H1 (cell line): ENCODE measurements around the gene POLH. TPM values are rescaled to one million over a fixed set of nuclear protein-coding genes. Genes with fewer than 3 reads are reported as not detected.

Experiments used
- CTCF ChIA-PET: fragments of 300-600 bp; sonication (Branson Sonifier 250); formaldehyde crosslinking; loops from one replicate; lab custom pipeline; 2021; ENCODE audit not compliant: partially characterized antibody; lab: Charles Lee
- POLR2A ChIA-PET: fragments of 300-600 bp; sonication (Branson Sonifier 250); formaldehyde crosslinking; loops from one replicate; lab custom pipeline; 2021; ENCODE audit warnings: inconsistent platforms; ENCODE audit not compliant: partially characterized antibody; lab: Charles Lee
- DNase-seq, 2 experiments: peaks; one replicate each; pipeline versions ENCODE4 v3.0.0 to v3.0.0-alpha.2; 2010 to 2022; ENCODE audit warnings: low spot score in 2 of 2, low read depth in 1 of 2, mixed read lengths in 1 of 2
- FAIRE-seq: peaks from 2 replicates; lab custom pipeline; 2011; peaks lifted over from hg19 to GRCh38; lab: Jason Lieb, UNC
- H2AFZ ChIP-seq: 2 replicates; pipeline ENCODE4 v1.8.1; 2012; ENCODE audit warnings: low read length, inconsistent platforms
- H2AK5ac ChIP-seq: 2 replicates; pipeline ENCODE4 v1.6.1; 2013; ENCODE audit warnings: low read depth, low read length
- H2BK120ac ChIP-seq: replicated peaks from 2 replicates; pipeline ENCODE3; 2013; ENCODE audit warnings: low read depth, low read length, inconsistent platforms
- H2BK12ac ChIP-seq: 2 replicates; pipeline ENCODE4 v1.6.1; 2013; ENCODE audit warnings: low read depth, low read length
- H2BK15ac ChIP-seq: 2 replicates; pipeline ENCODE4 v1.6.1; 2013; ENCODE audit warnings: low read length
- H2BK20ac ChIP-seq: 2 replicates; pipeline ENCODE4 v1.6.1; 2013; ENCODE audit warnings: low read length
- H2BK5ac ChIP-seq: 2 replicates; pipeline ENCODE4 v1.6.1; 2013; ENCODE audit warnings: low read depth, low read length
- H3K14ac ChIP-seq: 2 replicates; pipeline ENCODE4 v1.6.1; 2013; ENCODE audit warnings: inconsistent platforms; ENCODE audit not compliant: insufficient read length
- H3K18ac ChIP-seq: 2 replicates; pipeline ENCODE4 v1.6.1; 2013; ENCODE audit warnings: low read length; ENCODE audit errors: extremely low read depth
- H3K23ac ChIP-seq: 2 replicates; pipeline ENCODE4 v1.6.1; 2013; ENCODE audit warnings: inconsistent platforms; ENCODE audit not compliant: insufficient read length
- H3K23me2 ChIP-seq: 2 replicates; pipeline ENCODE4 v1.6.1; 2013; ENCODE audit warnings: low read depth, low read length
- H3K27ac ChIP-seq: 2 replicates; pipeline ENCODE4 v1.6.1; 2011; ENCODE audit warnings: low read depth, low read length, inconsistent platforms
- H3K27me3 ChIP-seq, 4 experiments: replicated peaks in 1 of 4; 1 replicate in 1 of 4; 2 replicates in 3 of 4; pipeline versions ENCODE4 v1.6.1 to v1.8.1; 2011 to 2013; ENCODE audit warnings: low read length in 3 of 4, mild to moderate bottlenecking in 3 of 4, inconsistent platforms in 2 of 4, mixed read lengths in 2 of 4, moderate library complexity in 1 of 4; ENCODE audit not compliant: control insufficient read depth in 3 of 4, insufficient read depth in 3 of 4; ENCODE audit errors: extremely low read depth in 1 of 4
- H3K36me3 ChIP-seq, 4 experiments: 2 replicates each; pipeline versions ENCODE4 v1.6.1 to v1.8.1; 2011 to 2013; ENCODE audit warnings: mild to moderate bottlenecking in 4 of 4, low read length in 3 of 4, moderate library complexity in 2 of 4, control low read depth in 1 of 4, inconsistent platforms in 1 of 4; ENCODE audit not compliant: insufficient read depth in 4 of 4, control insufficient read depth in 2 of 4
- H3K4ac ChIP-seq: replicated peaks from 2 replicates; pipeline ENCODE3; 2013; ENCODE audit warnings: low read length, low read depth, mixed read lengths, inconsistent platforms; ENCODE audit not compliant: insufficient read length
- H3K4me1 ChIP-seq, 4 experiments: replicated peaks in 1 of 4; 1 replicate in 1 of 4; 2 replicates in 3 of 4; pipeline versions ENCODE4 v1.6.1 to v1.8.1; 2011 to 2013; ENCODE audit warnings: low read length in 3 of 4, inconsistent platforms in 2 of 4, mixed read lengths in 1 of 4; ENCODE audit not compliant: insufficient read depth in 4 of 4, control insufficient read depth in 3 of 4
- H3K4me2 ChIP-seq, 2 experiments: 2 replicates each; pipeline versions ENCODE4 v1.6.1 to v1.8.1; 2011 to 2013; ENCODE audit warnings: low read depth in 2 of 2, low read length in 2 of 2, control low read depth in 1 of 2, inconsistent platforms in 1 of 2, mild to moderate bottlenecking in 1 of 2; ENCODE audit not compliant: insufficient read depth in 1 of 2
- H3K4me3 ChIP-seq, 4 experiments: fragments of 200-600, 300-600 bp in 1 of 4; sonication (generic), shearing (Covaris generic), sonication (Bioruptor Twin) in 1 of 4; 2 replicates each; pipeline versions ENCODE4 v1.5.1 to v1.8.1; 2011 to 2016; ENCODE audit warnings: low read length in 4 of 4, low read depth in 3 of 4, control low read depth in 2 of 4, inconsistent platforms in 2 of 4, mild to moderate bottlenecking in 2 of 4, mixed read lengths in 1 of 4, moderate library complexity in 1 of 4; ENCODE audit not compliant: insufficient read depth in 2 of 4; ENCODE audit errors: extremely low read depth in 1 of 4
- H3K56ac ChIP-seq: replicated peaks from 2 replicates; pipeline ENCODE3; 2013; ENCODE audit warnings: low read depth, mild to moderate bottlenecking, mixed read lengths, low read length, inconsistent platforms; ENCODE audit not compliant: insufficient read length
- H3K79me1 ChIP-seq: 2 replicates; pipeline ENCODE4 v1.6.1; 2013; ENCODE audit warnings: low read depth, low read length, control low read depth
- H3K79me2 ChIP-seq, 2 experiments: 2 replicates each; pipeline versions ENCODE4 v1.6.1 to v1.8.1; 2012 to 2013; ENCODE audit warnings: low read length in 2 of 2, mild to moderate bottlenecking in 2 of 2, inconsistent platforms in 1 of 2; ENCODE audit not compliant: insufficient read depth in 2 of 2, control insufficient read depth in 1 of 2
- H3K9ac ChIP-seq, 4 experiments: replicated peaks in 1 of 4; 1 replicate in 1 of 4; 2 replicates in 3 of 4; pipeline versions ENCODE4 v1.6.1 to v1.8.1; 2011 to 2013; ENCODE audit warnings: low read depth in 3 of 4, low read length in 3 of 4, control low read depth in 2 of 4, mild to moderate bottlenecking in 2 of 4, moderate library complexity in 2 of 4, inconsistent platforms in 1 of 4; ENCODE audit errors: extremely low read depth in 1 of 4
- H3K9me3 ChIP-seq, 2 experiments: 2 replicates each; pipeline versions ENCODE4 v1.6.1 to v1.8.1; 2012 to 2013; ENCODE audit warnings: mild to moderate bottlenecking in 2 of 2, moderate library complexity in 2 of 2, control low read depth in 1 of 2, inconsistent platforms in 1 of 2, low read depth in 1 of 2, low read length in 1 of 2, mixed read lengths in 1 of 2; ENCODE audit not compliant: insufficient read depth in 2 of 2
- H4K20me1 ChIP-seq, 2 experiments: replicated peaks in 1 of 2; 2 replicates each; pipeline versions ENCODE3 to v1.8.1; 2011 to 2013; ENCODE audit warnings: inconsistent platforms in 2 of 2, low read length in 2 of 2, mild to moderate bottlenecking in 1 of 2; ENCODE audit not compliant: insufficient read depth in 2 of 2, control insufficient read depth in 1 of 2
- H4K5ac ChIP-seq: 2 replicates; pipeline ENCODE4 v1.6.1; 2013; ENCODE audit warnings: low read length, low read depth, mixed read lengths, inconsistent platforms; ENCODE audit not compliant: insufficient read length
- H4K8ac ChIP-seq: 2 replicates; pipeline ENCODE4 v1.8.0; 2013; ENCODE audit warnings: mild to moderate bottlenecking, moderate library complexity, low read length, inconsistent platforms; ENCODE audit not compliant: insufficient read depth; ENCODE audit errors: extremely low read depth
- H4K91ac ChIP-seq: replicated peaks from 2 replicates; pipeline ENCODE3; 2013; ENCODE audit warnings: low read length, mixed read lengths, inconsistent platforms; ENCODE audit not compliant: insufficient read length
- EZH2 ChIP-seq: fragments of 200-600 bp; sonication (generic); IDR thresholded peaks from 2 replicates; pipeline ENCODE4 v1.7.1; 2012; ENCODE audit warnings: low read depth, mild to moderate bottlenecking, moderate library complexity, low read length, inconsistent platforms; ENCODE audit not compliant: severe bottlenecking
- MAFK ChIP-seq: IDR thresholded peaks from 2 replicates; pipeline ENCODE4 v1.6.1; 2012; ENCODE audit warnings: low read depth, mild to moderate bottlenecking, improper control_type of control experiment, low read length
- POLR2AphosphoS5 ChIP-seq: IDR thresholded peaks from 2 replicates; pipeline ENCODE4 v1.6.1; 2011; ENCODE audit warnings: low read depth, low read length
- SIRT6 ChIP-seq: IDR thresholded peaks from one replicate; pipeline ENCODE4 v1.7.1; 2012; ENCODE audit warnings: low read length, inconsistent platforms
- TBP ChIP-seq: IDR thresholded peaks from 2 replicates; pipeline ENCODE4 v1.6.1; 2011; ENCODE audit warnings: low read depth, low read length, improper control_type of control experiment
- WGBS, 2 experiments: shearing (Covaris generic) in 1 of 2; methylation state at CpG; one replicate each; pipeline versions ENCODE4 v1.1.6 to v1.1.7; 2013 to 2015; ENCODE audit warnings: low lambda C conversion rate in 2 of 2, mixed read lengths in 2 of 2, inconsistent platforms in 1 of 2, low coverage in 1 of 2, missing lambda C conversion rate in 1 of 2; ENCODE audit not compliant: insufficient replicate concordance in 2 of 2, insufficient coverage in 1 of 2, insufficient read length in 1 of 2; ENCODE audit errors: extremely low coverage in 1 of 2, missing lambda C conversion rate in 1 of 2; 5-methylcytosine and 5-hydroxymethylcytosine counted together
- polyA plus RNA-seq, 7 experiments: library from polyadenylated mRNA; depleted of rRNA in 3 of 7; stranded (reverse) in 5 of 7; unstranded in 2 of 7; fragments of >200 nt in 5 of 7; fragments of 200-250 nt in 2 of 7; gene quantifications; 1 replicate in 5 of 7; 2 replicates in 1 of 7; 4 replicates in 1 of 7; pipeline versions ENCODE4 v1.2.1 to v1.2.3, GENCODE V29; 2011 to 2013; ENCODE audit warnings: missing spikeins in 2 of 7, mixed read lengths in 2 of 7
- total RNA-seq: library from RNA; stranded (reverse); fragmentation: NEBNext Ultra II Directional; extraction: Animal tissue kit (Norgen Biotek cat#: 25700); gene quantifications from 2 replicates; pipeline ENCODE4 v1.2.1, GENCODE V29; 2021
- TF ChIP-seq, protein P1 (sequence below): IDR thresholded peaks from 2 replicates; pipeline ENCODE4 v1.6.1; 2012; ENCODE audit warnings: inconsistent platforms

The POLH gene
- total and polyA plus RNA-seq, 2 of the 8 experiments (the other 6 are each of a cell fraction or from before 2014, with no cell fraction given), result 5.8 to 12.4 TPM

DNA sequence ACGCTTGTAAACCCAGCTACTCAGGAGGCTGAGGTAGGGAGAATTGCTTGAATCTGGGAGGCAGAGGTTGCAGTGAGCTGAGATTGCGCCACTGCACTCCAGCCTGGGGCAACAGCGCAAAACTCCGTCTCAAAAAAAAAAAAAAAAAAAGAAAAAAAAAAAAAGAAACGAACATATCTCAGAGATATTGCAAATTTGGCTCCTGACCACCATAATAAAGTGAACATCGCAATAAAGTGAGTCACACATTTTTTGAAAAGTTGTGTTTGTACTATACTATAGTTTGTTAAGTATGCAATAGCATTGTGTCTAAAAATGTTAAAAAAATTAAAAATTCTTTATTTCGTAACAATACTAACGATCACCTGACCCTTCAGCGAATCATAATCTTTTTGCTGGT lies 82.2 kb downstream of the POLH start:
- Histone ChIP-seq H2BK12ac (no peak overlapping the region), H3K36me3 (no peaks in the 10 kb centered on the region), H3K27ac (no peak overlapping the region), H4K20me1 (no peaks in the 10 kb centered on the region), H3K4me3 (no peak overlapping the region), H2BK120ac (no peak overlapping the region), H2BK15ac (no peak overlapping the region), H4K8ac (no peak overlapping the region), H3K56ac (no peak overlapping the region), H4K5ac (no peak overlapping the region), H3K9me3 (peaks cover 0 to 2% of the 10 kb centered on the region in 2 experiments; a peak in 1 of 4 replicates), H3K9ac (no peak overlapping the region), H4K91ac (no peak overlapping the region), H3K79me2 (no peaks in the 10 kb centered on the region), H3K4me2 (no peak overlapping the region), H3K4me1 (peaks cover 0 to 4% (median 1%) of the 10 kb centered on the region in 4 experiments; a peak in 2 of 7 replicates), H3K4ac (no peak overlapping the region), H3K14ac (no peak overlapping the region), H3K18ac (no peak overlapping the region), H2AFZ (no peak overlapping the region), H3K79me1 (no peaks in the 10 kb centered on the region), H2BK20ac (no peak overlapping the region), H3K23ac (no peak overlapping the region), H3K27me3 (no peaks in the 10 kb centered on the region), H2AK5ac (no peak overlapping the region), H3K23me2 (no peaks in the 10 kb centered on the region), H2BK5ac (no peak overlapping the region)
- TF ChIP-seq, protein P1, sequence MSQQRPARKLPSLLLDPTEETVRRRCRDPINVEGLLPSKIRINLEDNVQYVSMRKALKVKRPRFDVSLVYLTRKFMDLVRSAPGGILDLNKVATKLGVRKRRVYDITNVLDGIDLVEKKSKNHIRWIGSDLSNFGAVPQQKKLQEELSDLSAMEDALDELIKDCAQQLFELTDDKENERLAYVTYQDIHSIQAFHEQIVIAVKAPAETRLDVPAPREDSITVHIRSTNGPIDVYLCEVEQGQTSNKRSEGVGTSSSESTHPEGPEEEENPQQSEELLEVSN, result no peak
- no peak for TF ChIP-seq MAFK
- no peak for TF ChIP-seq TBP
- TF ChIP-seq POLR2AphosphoS5, result no peak
- TF ChIP-seq SIRT6, result no peak
- no peak for TF ChIP-seq EZH2
- DNase-seq, result no peak
- POLR2A ChIA-PET, result interaction anchor here (0.7 to 2.5 kb wide), 2 partner anchors 11 to 28 kb away, joined by 3 to 9 read pairs; partner anchors contain the start of gene GTPBP2
- FAIRE-seq, result no peak
- CTCF ChIA-PET, result interaction anchor here (0.9 to 3.2 kb wide), 4 partner anchors 8 to 427 kb away, joined by 3 to 20 read pairs (median 4); no protein-coding TSS in a partner anchor
- 95% methylated on average over 6 of the region's 9 CpGs; no CpG with 5 or more reads in 1 of the 2 experiments for WGBS, 2 experiments
